Ascending aorta (tissue), 2 donors: ENCODE data around the gene FARS2. TPM values are rescaled to one million over a fixed set of nuclear protein-coding genes. Genes with fewer than 3 reads are reported as not detected.

Experiments
- DNase-seq, 2 donors: peaks; one replicate each; pipeline ENCODE4 v3.0.0-alpha.2; 2019; ENCODE audit warnings: low spot score in 2 of 2
- H3K27ac ChIP-seq, 2 donors: fragments of 200-600 bp; sonication (generic); one replicate each; pipeline ENCODE4 v1.5.1; 2016 to 2017; ENCODE audit warnings: mild to moderate bottlenecking in 1 of 2
- H3K27me3 ChIP-seq: fragments of 200-600 bp; sonication (generic); one replicate; pipeline ENCODE4 v1.5.1; 2017
- H3K36me3 ChIP-seq, 2 donors: fragments of 200-600 bp; sonication (generic); one replicate each; pipeline ENCODE4 v1.5.1; 2016
- H3K4me1 ChIP-seq, 2 donors: fragments of 200-600 bp; sonication (generic); one replicate each; pipeline ENCODE4 v1.5.1; 2016 to 2017; ENCODE audit warnings: mild to moderate bottlenecking in 1 of 2
- H3K4me3 ChIP-seq, 2 donors: fragments of 200-600 bp; sonication (generic); one replicate each; pipeline ENCODE4 v1.5.1; 2016 to 2017; ENCODE audit warnings: mild to moderate bottlenecking in 1 of 2
- H3K9me3 ChIP-seq, 2 donors: fragments of 200-600 bp; sonication (generic); one replicate each; pipeline ENCODE4 v1.5.1; 2016
- CTCF ChIP-seq, 3 experiments: fragments of 200-600 bp in 2 of 3; fragments of 450-650 bp in 1 of 3; sonication (generic) in 2 of 3; IDR thresholded peaks; one replicate each; pipeline ENCODE4 v1.5.1; 2016 to 2019; ENCODE audit warnings: antibody characterized with exemption in 3 of 3, mild to moderate bottlenecking in 1 of 3, moderate library complexity in 1 of 3
- intact Hi-C: fragments of 100-400 bp; cut with DNase I; formaldehyde crosslinking; loops from one replicate; pipeline ENCODE4 v1.15.1; 2023
- total RNA-seq: library from RNA; depleted of rRNA; stranded (reverse); fragments of >200 nt; gene quantifications from one replicate; pipeline ENCODE4 v1.1.0, GENCODE V29; 2016

FARS2 gene
- total RNA-seq, 1 donor from 2014 or later, result 17.6 TPM

GRCh38 chr6:5671601-5672559, 410.6 kb downstream of the FARS2 start:
- H3K4me3 ChIP-seq, result peak overlapping the region; percentile 21 to 36
- no peaks in the 10 kb centered on the region for H3K36me3 ChIP-seq
- peak overlapping the region; percentile 74 to 80 for H3K27ac ChIP-seq
- H3K9me3 ChIP-seq, result no peaks in the 10 kb centered on the region
- intact Hi-C loops, result loop anchor here (1.0 to 10.0 kb wide), 4 partner anchors 92 to 667 kb away; partner anchors contain the start of genes FARS2, LYRM4 and RPP40
- no peaks in the 10 kb centered on the region for H3K27me3 ChIP-seq
- no peak for DNase-seq
- peaks cover 12 to 15% of the 10 kb centered on the region in 2 donors for H3K4me1 ChIP-seq
- no peak for TF ChIP-seq CTCF (IDR thresholded peaks at IDR 0.05)

GRCh38 chr6:5672581-5673011, 411.3 kb downstream of the FARS2 start:
- peak in 1 of 2 donors; percentile 81 for DNase-seq
- TF ChIP-seq CTCF (IDR thresholded peaks at IDR 0.05), result no peak
- Histone ChIP-seq H3K27ac (peak overlapping the region; percentile 74 to 80), H3K4me1 (peaks cover 12 to 15% of the 10 kb centered on the region in 2 donors), H3K36me3 (no peaks in the 10 kb centered on the region), H3K9me3 (no peaks in the 10 kb centered on the region), H3K27me3 (no peaks in the 10 kb centered on the region), H3K4me3 (peak overlapping the region; percentile 21 to 36)
- intact Hi-C loops, result loop anchor here (1.0 to 10.0 kb wide), 4 partner anchors 92 to 668 kb away; partner anchors contain the start of genes FARS2, LYRM4 and RPP40

- intact Hi-C loops, result loop anchor here (2.0 to 10.0 kb wide), 3 partner anchors 234 to 668 kb away; partner anchors contain the start of genes FARS2, LYRM4 and RPP40
- TF ChIP-seq CTCF (IDR thresholded peaks at IDR 0.05), result no peak
- Histone ChIP-seq H3K27me3 (no peaks in the 10 kb centered on the region), H3K9me3 (no peaks in the 10 kb centered on the region), H3K4me3 (no peak overlapping the region), H3K36me3 (no peaks in the 10 kb centered on the region), H3K4me1 (peaks cover 12 to 15% of the 10 kb centered on the region in 2 donors), H3K27ac (peak overlapping the region in 1 of 2 donors; percentile 43)
- no peak for DNase-seq
Measured at GRCh38 chr6:5673019-5673790, 411.9 kb downstream of the FARS2 start.

GRCh38 chr6:5674141-5674540, 412.8 kb downstream of the FARS2 start:
- intact Hi-C loops, result loop anchor here (5.0 to 10.0 kb wide), 2 partner anchors 233 to 669 kb away; partner anchors contain the start of gene RPP40
- Histone ChIP-seq H3K27me3 (no peaks in the 10 kb centered on the region), H3K4me1 (peaks cover 12 to 15% of the 10 kb centered on the region in 2 donors), H3K36me3 (no peaks in the 10 kb centered on the region), H3K4me3 (no peak overlapping the region), H3K9me3 (no peaks in the 10 kb centered on the region), H3K27ac (no peak overlapping the region)
- no peak for TF ChIP-seq CTCF (IDR thresholded peaks at IDR 0.05)
- DNase-seq, result no peak

- Histone ChIP-seq H3K9me3 (no peaks in the 10 kb centered on the region), H3K36me3 (no peaks in the 10 kb centered on the region), H3K4me3 (no peak overlapping the region), H3K27me3 (no peaks in the 10 kb centered on the region), H3K27ac (no peak overlapping the region), H3K4me1 (peaks cover 12 to 15% of the 10 kb centered on the region in 2 donors)
- no peak for TF ChIP-seq CTCF (IDR thresholded peaks at IDR 0.05)
- intact Hi-C loops, result loop anchor here (5.0 to 10.0 kb wide), 2 partner anchors 233 to 670 kb away; partner anchors contain the start of gene RPP40
- no peak for DNase-seq
Measured at GRCh38 chr6:5674721-5675120, 413.4 kb downstream of the FARS2 start.
